22Rv1 (cell line): ENCODE measurements around the gene ZNF609.

Experiments used
- CTCF ChIP-seq: fragments of 450-650 bp; IDR thresholded peaks from 2 replicates; pipeline ENCODE4 v1.5.1; 2017; ENCODE audit warnings: mild to moderate bottlenecking
- ZFX ChIP-seq: fragments of 450-650 bp; IDR thresholded peaks from 2 replicates; pipeline ENCODE4 v1.6.1; 2017; ENCODE audit warnings: antibody characterized with exemption, borderline replicate concordance

DNA sequence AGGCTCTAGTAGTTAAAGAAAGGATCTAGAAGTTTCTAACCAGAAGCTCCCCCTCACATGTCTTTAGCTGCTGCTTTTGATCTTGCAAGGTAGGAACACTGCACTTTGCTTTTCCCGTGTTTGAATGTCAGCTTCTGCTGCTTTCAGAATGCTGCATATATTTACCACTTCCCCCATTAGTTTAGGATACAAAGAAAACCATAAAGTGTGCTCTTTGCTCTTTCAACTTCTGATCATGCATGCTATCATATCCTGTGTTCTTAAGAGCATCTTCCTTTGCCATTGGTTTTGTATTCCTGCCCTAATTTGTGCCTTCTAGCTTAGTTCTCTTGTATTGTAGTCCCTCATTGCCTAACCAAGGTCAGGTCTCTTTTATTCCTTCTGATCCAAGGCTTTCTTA is 43.3 kb downstream of the ZNF609 start:
- no peak for TF ChIP-seq CTCF
- TF ChIP-seq ZFX: no peak
